HCT116 (cell line): ENCODE measurements around the gene ALDH1A2. TPM values are rescaled to one million over a fixed set of nuclear protein-coding genes. Genes with fewer than 3 reads are reported as not detected.

Experiments used
- ATAC-seq: fragments of 200-7000 bp; cut with Tn5 transposase; 2 replicates; pipeline ENCODE4 v1.9.1; 2020; ENCODE audit warnings: mild to moderate bottlenecking, moderate library complexity
- BruUV-seq: library from RNA; stranded (reverse); fragments of 400-500 nt; replicated peaks from 2 replicates; lab custom pipeline; 2021; lab: Mats Ljungman, UMichigan
- CTCF ChIA-PET: fragments of 300-600 bp; sonication (Branson Sonifier 250); formaldehyde crosslinking; loops from one replicate; lab custom pipeline; 2021; ENCODE audit warnings: antibody characterized with exemption; lab: Charles Lee
- POLR2A ChIA-PET: fragments of 300-600, 350-600 bp; sonication (Branson Sonifier 250); formaldehyde crosslinking; loops from one replicate; lab custom pipeline; 2021; ENCODE audit warnings: antibody characterized with exemption; lab: Charles Lee
- RAD21 ChIA-PET, 2 experiments: fragments of 300-600 bp; sonication (Branson Sonifier 250); formaldehyde crosslinking; loops; one replicate each; lab custom pipeline; 2023; ENCODE audit warnings: low total read pairs in 2 of 2; ENCODE audit not compliant: uncharacterized antibody in 2 of 2, unreplicated experiment in 2 of 2, low non-redundant PET in 1 of 2; lab: Charles Lee
- DNase-seq: peaks from one replicate; pipeline ENCODE4 v3.0.0-alpha.2; 2010; ENCODE audit warnings: low read depth, low spot score
- H2AFZ ChIP-seq: fragments of 200-600 bp; shearing (Covaris generic), sonication (generic); 2 replicates; pipeline ENCODE4 v1.6.1; 2017; ENCODE audit warnings: low read depth, mixed run types, mixed read lengths, antibody characterized with exemption, low read length; ENCODE audit not compliant: poor library complexity, severe bottlenecking
- H3K27ac ChIP-seq: 2 replicates; pipeline ENCODE4 v1.5.1; 2012; ENCODE audit warnings: low read depth, low read length
- H3K27me3 ChIP-seq: fragments of 200-600 bp; sonication (generic); 2 replicates; pipeline ENCODE4 v1.6.1; 2016; ENCODE audit warnings: mixed run types, low read length, mixed read lengths; ENCODE audit not compliant: insufficient read depth
- H3K36me3 ChIP-seq, 2 experiments: fragments of 200-500 bp in 1 of 2; fragments of 200-600 bp in 1 of 2; sonication (Bioruptor generic) in 1 of 2; sonication (generic) in 1 of 2; 2 replicates each; pipeline versions ENCODE4 v1.5.1 to v1.6.1; 2014 to 2016; ENCODE audit warnings: low read length in 2 of 2, inconsistent platforms in 1 of 2, mixed read lengths in 1 of 2, mixed run types in 1 of 2; ENCODE audit not compliant: insufficient read depth in 2 of 2, control insufficient read depth in 1 of 2
- H3K4me1 ChIP-seq, 2 experiments: fragments of 200-600 bp in 1 of 2; sonication (generic) in 1 of 2; 2 replicates each; pipeline versions ENCODE4 v1.5.1 to v1.6.1; 2012 to 2017; ENCODE audit warnings: low read length in 2 of 2, inconsistent platforms in 1 of 2, mild to moderate bottlenecking in 1 of 2, mixed read lengths in 1 of 2, mixed run types in 1 of 2, moderate library complexity in 1 of 2; ENCODE audit not compliant: insufficient read depth in 2 of 2, control insufficient read depth in 1 of 2
- H3K4me2 ChIP-seq: fragments of 200-600 bp; sonication (generic); 2 replicates; pipeline ENCODE4 v1.6.1; 2017; ENCODE audit warnings: mixed run types, low read length, mixed read lengths
- H3K4me3 ChIP-seq, 2 experiments: fragments of 200-600 bp in 1 of 2; sonication (generic) in 1 of 2; replicated peaks in 1 of 2; 2 replicates each; pipeline ENCODE4 v1.5.1; 2011 to 2016; ENCODE audit warnings: low read length in 2 of 2, control low read depth in 1 of 2, low read depth in 1 of 2, mild to moderate bottlenecking in 1 of 2, mixed read lengths in 1 of 2, mixed run types in 1 of 2
- H3K79me2 ChIP-seq: fragments of 200-600 bp; sonication (generic); 2 replicates; pipeline ENCODE4 v1.6.1; 2017; ENCODE audit warnings: mild to moderate bottlenecking, mixed run types, low read length, moderate library complexity, mixed read lengths; ENCODE audit not compliant: insufficient read depth
- H3K9ac ChIP-seq: fragments of 200-600 bp; sonication (generic); 2 replicates; pipeline ENCODE4 v1.6.1; 2016; ENCODE audit warnings: low read length, mixed read lengths
- H3K9me2 ChIP-seq: fragments of 200-600 bp; sonication (generic), shearing (Covaris generic); 2 replicates; pipeline ENCODE4 v1.6.1; 2017; ENCODE audit warnings: mixed run types, mild to moderate bottlenecking, moderate library complexity; ENCODE audit not compliant: insufficient read depth
- H3K9me3 ChIP-seq, 2 experiments: fragments of 200-500 bp in 1 of 2; fragments of 200-600 bp in 1 of 2; sonication (Bioruptor generic) in 1 of 2; sonication (generic) in 1 of 2; 2 replicates each; pipeline ENCODE4 v1.6.1; 2014 to 2017; ENCODE audit warnings: low read length in 2 of 2, mixed read lengths in 2 of 2, inconsistent platforms in 1 of 2, low read depth in 1 of 2, mild to moderate bottlenecking in 1 of 2, mixed run types in 1 of 2, moderate library complexity in 1 of 2; ENCODE audit not compliant: control insufficient read depth in 1 of 2, insufficient read depth in 1 of 2
- H4K20me1 ChIP-seq: fragments of 200-600 bp; sonication (generic), shearing (Covaris generic); 2 replicates; pipeline ENCODE4 v1.6.1; 2017; ENCODE audit warnings: mixed run types, mild to moderate bottlenecking, moderate library complexity; ENCODE audit not compliant: insufficient read depth
- CBX3 ChIP-seq: IDR thresholded peaks from 2 replicates; pipeline ENCODE4 v1.6.1; 2012; ENCODE audit warnings: low read depth
- CEBPB ChIP-seq: IDR thresholded peaks from 2 replicates; pipeline ENCODE4 v1.6.1; 2012; ENCODE audit warnings: low read depth
- EGR1 ChIP-seq: IDR thresholded peaks from 2 replicates; pipeline ENCODE4 v1.6.1; 2012; ENCODE audit warnings: low read depth
- ELF1 ChIP-seq: IDR thresholded peaks from 2 replicates; pipeline ENCODE4 v1.6.1; 2012; ENCODE audit warnings: low read depth, borderline replicate concordance
- EZH2 ChIP-seq: fragments of 200-600 bp; sonication (generic); IDR thresholded peaks from 2 replicates; pipeline ENCODE4 v1.6.1; 2017; ENCODE audit warnings: antibody characterized with exemption, mixed run types
- EZH2phosphoT487 ChIP-seq: fragments of 200-600 bp; IDR thresholded peaks from 2 replicates; pipeline ENCODE4 v1.6.1; 2018; ENCODE audit warnings: antibody characterized with exemption, borderline replicate concordance
- FOSL1 ChIP-seq: IDR thresholded peaks from 2 replicates; pipeline ENCODE4 v1.6.1; 2012; ENCODE audit warnings: low read depth
- JUND ChIP-seq: IDR thresholded peaks from 2 replicates; pipeline ENCODE4 v1.6.1; 2012
- MAX ChIP-seq: IDR thresholded peaks from 2 replicates; pipeline ENCODE4 v1.6.1; 2012
- POLR2AphosphoS5 ChIP-seq: IDR thresholded peaks from 2 replicates; pipeline ENCODE4 v1.6.1; 2011; ENCODE audit warnings: mild to moderate bottlenecking, low read depth, low read length, moderate library complexity
- REST ChIP-seq: IDR thresholded peaks from 2 replicates; pipeline ENCODE4 v1.6.1; 2012; ENCODE audit warnings: low read depth
- SP1 ChIP-seq: IDR thresholded peaks from 2 replicates; pipeline ENCODE4 v1.6.1; 2012; ENCODE audit warnings: low read depth
- SRF ChIP-seq: IDR thresholded peaks from 2 replicates; pipeline ENCODE4 v1.6.1; 2012; ENCODE audit warnings: low read depth
- TCF7L2 ChIP-seq: IDR thresholded peaks from 2 replicates; pipeline ENCODE4 v1.7.0; 2011; ENCODE audit warnings: borderline replicate concordance, inconsistent platforms; ENCODE audit not compliant: insufficient read depth, insufficient read length; ENCODE audit errors: extremely low read depth
- YY1 ChIP-seq: IDR thresholded peaks from 2 replicates; pipeline ENCODE4 v1.6.1; 2011; ENCODE audit warnings: low read length, low read depth, moderate library complexity, mild to moderate bottlenecking; ENCODE audit not compliant: insufficient replicate concordance; ENCODE audit errors: extremely low read depth
- ZFX ChIP-seq: fragments of 450-650 bp; IDR thresholded peaks from 2 replicates; pipeline ENCODE4 v1.6.1; 2017
- ZNF274 ChIP-seq: fragments of 200-500 bp; sonication (Bioruptor generic); IDR thresholded peaks from 2 replicates; pipeline ENCODE4 v1.6.1; 2014; ENCODE audit warnings: mild to moderate bottlenecking, low read depth, low read length, inconsistent platforms
- intact Hi-C: fragments of 100-400 bp; cut with micrococcal nuclease; formaldehyde crosslinking; loops from 2 replicates; pipeline ENCODE4 v1.10.0; 2022
- total RNA-seq: library from RNA; stranded (reverse); gene quantifications from one replicate; pipeline ENCODE4 v1.2.1, GENCODE V29; 2021; ENCODE audit not compliant: unreplicated experiment
- TF ChIP-seq, protein P1 (sequence below): IDR thresholded peaks from 2 replicates; pipeline ENCODE4 v1.6.1; 2011; ENCODE audit warnings: mild to moderate bottlenecking, low read length, moderate library complexity; ENCODE audit not compliant: insufficient replicate concordance; ENCODE audit errors: extremely low read depth
- TF ChIP-seq, protein P2 (sequence below), 3 experiments: fragments of 200-600 bp in 1 of 3; sonication (generic) in 1 of 3; IDR thresholded peaks in 2 of 3; conservative IDR thresholded peaks in 1 of 3; 2 replicates each; pipeline ENCODE4 v1.5.1; 2012 to 2017; ENCODE audit warnings: low read depth in 2 of 3, low read length in 2 of 3, antibody characterized with exemption in 1 of 3, borderline replicate concordance in 1 of 3, control low read depth in 1 of 3, mild to moderate bottlenecking in 1 of 3, mixed read lengths in 1 of 3, mixed run types in 1 of 3, moderate library complexity in 1 of 3; ENCODE audit not compliant: insufficient read depth in 1 of 3
- TF ChIP-seq, protein P3 (sequence below): IDR thresholded peaks from 2 replicates; pipeline ENCODE4 v1.6.1; 2012

ALDH1A2 gene
- total RNA-seq, 1 experiment from 2014 or later, result 1.7 TPM

GRCh38 chr15:58052334-58052733 is 13.2 kb downstream of the ALDH1A2 start:
- ATAC-seq (no peak), DNase-seq (no peak)
- no peak overlapping the region for H3K9ac ChIP-seq
- H3K4me2 ChIP-seq, result no peak overlapping the region
- H3K4me3 ChIP-seq, result no peak overlapping the region
- H3K79me2 ChIP-seq, result no peaks in the 10 kb centered on the region
- BruUV-seq, result no TSS peak
- H3K9me3 ChIP-seq, result no peaks in the 10 kb centered on the region
- RAD21 ChIA-PET, result no interaction called here
- POLR2A ChIA-PET, result no interaction called here
- CTCF ChIA-PET, result no interaction called here
- no peaks in the 10 kb centered on the region for H3K36me3 ChIP-seq
- no peak overlapping the region for H3K27ac ChIP-seq
- no peaks in the 10 kb centered on the region for H4K20me1 ChIP-seq
- TF ChIP-seq, protein P1, sequence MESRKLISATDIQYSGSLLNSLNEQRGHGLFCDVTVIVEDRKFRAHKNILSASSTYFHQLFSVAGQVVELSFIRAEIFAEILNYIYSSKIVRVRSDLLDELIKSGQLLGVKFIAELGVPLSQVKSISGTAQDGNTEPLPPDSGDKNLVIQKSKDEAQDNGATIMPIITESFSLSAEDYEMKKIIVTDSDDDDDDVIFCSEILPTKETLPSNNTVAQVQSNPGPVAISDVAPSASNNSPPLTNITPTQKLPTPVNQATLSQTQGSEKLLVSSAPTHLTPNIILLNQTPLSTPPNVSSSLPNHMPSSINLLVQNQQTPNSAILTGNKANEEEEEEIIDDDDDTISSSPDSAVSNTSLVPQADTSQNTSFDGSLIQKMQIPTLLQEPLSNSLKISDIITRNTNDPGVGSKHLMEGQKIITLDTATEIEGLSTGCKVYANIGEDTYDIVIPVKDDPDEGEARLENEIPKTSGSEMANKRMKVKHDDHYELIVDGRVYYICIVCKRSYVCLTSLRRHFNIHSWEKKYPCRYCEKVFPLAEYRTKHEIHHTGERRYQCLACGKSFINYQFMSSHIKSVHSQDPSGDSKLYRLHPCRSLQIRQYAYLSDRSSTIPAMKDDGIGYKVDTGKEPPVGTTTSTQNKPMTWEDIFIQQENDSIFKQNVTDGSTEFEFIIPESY, result no peak
- TF ChIP-seq EZH2phosphoT487, result no peak
- no peak for TF ChIP-seq ZNF274
- no peak for TF ChIP-seq POLR2AphosphoS5
- no peak for TF ChIP-seq SRF
- TF ChIP-seq CEBPB, result no peak
- TF ChIP-seq EGR1, result no peak
- TF ChIP-seq EZH2, result no peak
- no peak for TF ChIP-seq CBX3
- no peak for TF ChIP-seq REST
- TF ChIP-seq MAX, result no peak
- TF ChIP-seq TCF7L2, result no peak
- TF ChIP-seq ELF1, result no peak
- no peak for TF ChIP-seq ZFX
- TF ChIP-seq, protein P2, sequence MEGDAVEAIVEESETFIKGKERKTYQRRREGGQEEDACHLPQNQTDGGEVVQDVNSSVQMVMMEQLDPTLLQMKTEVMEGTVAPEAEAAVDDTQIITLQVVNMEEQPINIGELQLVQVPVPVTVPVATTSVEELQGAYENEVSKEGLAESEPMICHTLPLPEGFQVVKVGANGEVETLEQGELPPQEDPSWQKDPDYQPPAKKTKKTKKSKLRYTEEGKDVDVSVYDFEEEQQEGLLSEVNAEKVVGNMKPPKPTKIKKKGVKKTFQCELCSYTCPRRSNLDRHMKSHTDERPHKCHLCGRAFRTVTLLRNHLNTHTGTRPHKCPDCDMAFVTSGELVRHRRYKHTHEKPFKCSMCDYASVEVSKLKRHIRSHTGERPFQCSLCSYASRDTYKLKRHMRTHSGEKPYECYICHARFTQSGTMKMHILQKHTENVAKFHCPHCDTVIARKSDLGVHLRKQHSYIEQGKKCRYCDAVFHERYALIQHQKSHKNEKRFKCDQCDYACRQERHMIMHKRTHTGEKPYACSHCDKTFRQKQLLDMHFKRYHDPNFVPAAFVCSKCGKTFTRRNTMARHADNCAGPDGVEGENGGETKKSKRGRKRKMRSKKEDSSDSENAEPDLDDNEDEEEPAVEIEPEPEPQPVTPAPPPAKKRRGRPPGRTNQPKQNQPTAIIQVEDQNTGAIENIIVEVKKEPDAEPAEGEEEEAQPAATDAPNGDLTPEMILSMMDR (IDR thresholded peaks at IDR 0.05 in 2 of 3, conservative IDR thresholded peaks at IDR 0.05 in 1 of 3; ENCODE audit: borderline replicate concordance in 1 of 3, insufficient read depth in 1 of 3, low read depth in 2 of 3, low read length in 2 of 3), result no peak
- TF ChIP-seq YY1, result no peak
- TF ChIP-seq FOSL1, result no peak
- TF ChIP-seq SP1, result no peak
- no peak for TF ChIP-seq JUND
- TF ChIP-seq, protein P3, sequence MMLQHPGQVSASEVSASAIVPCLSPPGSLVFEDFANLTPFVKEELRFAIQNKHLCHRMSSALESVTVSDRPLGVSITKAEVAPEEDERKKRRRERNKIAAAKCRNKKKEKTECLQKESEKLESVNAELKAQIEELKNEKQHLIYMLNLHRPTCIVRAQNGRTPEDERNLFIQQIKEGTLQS, result no peak
- intact Hi-C loops, result no loop called here
- no peaks in the 10 kb centered on the region for H3K4me1 ChIP-seq
- H2AFZ ChIP-seq, result no peak overlapping the region
- H3K9me2 ChIP-seq, result no peaks in the 10 kb centered on the region
- H3K27me3 ChIP-seq, result no peaks in the 10 kb centered on the region
